Cardiac fibroblast (primary cell): ENCODE measurements around the gene REEP2.

Source experiments
- DNase-seq, 2 donors: peaks; one replicate each; pipeline versions ENCODE4 v3.0.0 to v3.0.0-alpha.2; 2010; ENCODE audit warnings: low read depth in 2 of 2
- H3K4me3 ChIP-seq, 2 donors: replicated peaks in 1 of 2; 1 replicate in 1 of 2; 2 replicates in 1 of 2; pipeline ENCODE4 v1.5.1; 2011; ENCODE audit warnings: low read depth in 2 of 2, low read length in 2 of 2, mild to moderate bottlenecking in 2 of 2, moderate library complexity in 1 of 2
- TF ChIP-seq, protein P1 (sequence below): IDR thresholded peaks from one replicate; pipeline ENCODE4 v1.5.1; 2011; ENCODE audit warnings: low read depth, mild to moderate bottlenecking, low read length, inconsistent platforms

Gene REEP2

GRCh38 chr5:138449501-138450239 lies 10.8 kb downstream of the REEP2 start:
- TF ChIP-seq, protein P1, sequence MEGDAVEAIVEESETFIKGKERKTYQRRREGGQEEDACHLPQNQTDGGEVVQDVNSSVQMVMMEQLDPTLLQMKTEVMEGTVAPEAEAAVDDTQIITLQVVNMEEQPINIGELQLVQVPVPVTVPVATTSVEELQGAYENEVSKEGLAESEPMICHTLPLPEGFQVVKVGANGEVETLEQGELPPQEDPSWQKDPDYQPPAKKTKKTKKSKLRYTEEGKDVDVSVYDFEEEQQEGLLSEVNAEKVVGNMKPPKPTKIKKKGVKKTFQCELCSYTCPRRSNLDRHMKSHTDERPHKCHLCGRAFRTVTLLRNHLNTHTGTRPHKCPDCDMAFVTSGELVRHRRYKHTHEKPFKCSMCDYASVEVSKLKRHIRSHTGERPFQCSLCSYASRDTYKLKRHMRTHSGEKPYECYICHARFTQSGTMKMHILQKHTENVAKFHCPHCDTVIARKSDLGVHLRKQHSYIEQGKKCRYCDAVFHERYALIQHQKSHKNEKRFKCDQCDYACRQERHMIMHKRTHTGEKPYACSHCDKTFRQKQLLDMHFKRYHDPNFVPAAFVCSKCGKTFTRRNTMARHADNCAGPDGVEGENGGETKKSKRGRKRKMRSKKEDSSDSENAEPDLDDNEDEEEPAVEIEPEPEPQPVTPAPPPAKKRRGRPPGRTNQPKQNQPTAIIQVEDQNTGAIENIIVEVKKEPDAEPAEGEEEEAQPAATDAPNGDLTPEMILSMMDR: peak; percentile 93
- H3K4me3 ChIP-seq: no peak overlapping the region
- peak; percentile 86 to 87 for DNase-seq

GRCh38 chr5:138450971-138451370 lies 12.1 kb downstream of the REEP2 start:
- H3K4me3 ChIP-seq: no peak overlapping the region
- no peak for DNase-seq
- TF ChIP-seq, protein P1: no peak

- TF ChIP-seq, protein P1: no peak
- no peak overlapping the region for H3K4me3 ChIP-seq
- DNase-seq: no peak
These were observed 13.9 kb downstream of the REEP2 start for GRCh38 chr5:138452720-138453119.

DNA sequence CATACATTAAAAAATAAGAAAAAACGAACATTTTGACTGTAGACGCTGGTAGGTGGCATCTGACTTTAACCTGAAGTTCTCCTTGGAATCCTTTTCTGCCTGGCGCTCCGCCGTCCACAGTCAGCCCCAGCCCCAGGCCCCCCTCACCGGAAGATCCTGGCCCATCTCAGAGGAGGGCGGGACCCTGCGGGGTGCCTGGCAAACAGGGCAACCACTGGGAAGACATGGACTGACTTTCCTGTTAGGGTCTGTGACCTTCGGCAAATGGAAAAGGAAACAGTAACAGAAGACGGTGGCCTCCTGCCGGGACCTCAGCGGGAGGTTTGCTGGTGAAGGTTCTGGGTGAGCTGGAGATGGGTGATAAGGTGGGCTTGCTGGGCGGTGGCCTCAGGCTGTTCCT lies 14.7 kb downstream of the REEP2 start:
- no peak for DNase-seq
- no peak overlapping the region for H3K4me3 ChIP-seq
- TF ChIP-seq, protein P1: no peak

DNA sequence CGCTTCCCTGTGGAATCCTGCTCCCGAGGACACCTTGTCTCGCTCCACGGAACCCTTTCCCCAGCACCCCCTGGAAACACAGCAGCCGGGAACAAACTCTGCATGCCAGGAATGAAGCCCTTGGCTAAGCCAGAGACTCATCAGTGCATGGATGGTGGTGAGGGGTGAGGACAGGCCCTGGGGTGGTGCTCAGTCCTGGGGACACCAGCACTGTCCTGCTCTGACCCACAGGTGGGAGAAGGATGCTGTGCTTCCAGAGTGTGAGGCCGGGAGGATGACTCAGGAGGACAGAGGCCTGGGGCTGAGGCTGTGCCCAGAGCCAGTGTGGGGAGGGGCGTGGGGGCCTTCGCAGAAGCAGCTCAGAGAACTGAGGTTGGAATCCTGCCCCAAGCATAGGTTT lies 15.3 kb downstream of the REEP2 start:
- TF ChIP-seq, protein P1: no peak
- no peak for DNase-seq
- no peak overlapping the region for H3K4me3 ChIP-seq

DNA sequence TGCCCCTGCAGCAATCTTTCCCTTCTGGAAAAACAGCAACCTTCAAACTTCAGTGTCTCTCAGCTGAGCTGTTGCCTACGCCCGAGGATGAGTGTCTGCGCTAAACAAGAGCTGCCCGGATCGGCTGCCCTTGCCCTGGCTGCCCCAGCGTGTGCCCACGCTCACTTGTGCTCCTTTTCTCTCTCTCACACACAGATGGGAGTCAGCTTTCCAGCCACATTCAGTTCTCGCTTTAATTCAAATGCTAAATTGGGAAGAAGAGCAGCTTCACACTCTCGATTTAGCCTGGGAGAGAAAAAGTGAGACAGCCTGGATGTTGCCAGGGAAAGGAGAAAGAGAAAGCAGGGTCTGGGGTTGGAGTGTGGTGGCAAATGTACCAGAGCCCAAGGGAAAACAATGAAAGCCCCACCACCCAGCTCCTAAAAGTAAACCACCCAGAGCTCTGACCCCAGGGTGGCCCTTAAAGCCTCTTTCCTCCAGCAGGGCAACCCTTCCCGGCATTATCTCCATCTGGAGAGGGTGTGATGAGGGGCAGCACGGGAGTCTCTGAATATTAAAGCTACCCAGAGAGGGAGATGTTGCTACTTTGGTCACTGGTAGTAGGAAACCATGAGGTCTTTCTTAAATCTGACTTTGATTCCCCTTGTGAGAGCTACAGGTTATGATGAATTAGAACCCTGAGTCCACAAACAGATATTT lies 16.5 kb downstream of the REEP2 start:
- TF ChIP-seq, protein P1: no peak
- H3K4me3 ChIP-seq: no peak overlapping the region
- no peak for DNase-seq
